ENCODE results near the gene ZC2HC1C. TPM values are rescaled to one million over a fixed set of nuclear protein-coding genes. Genes with fewer than 3 reads are reported as not detected.

The ZC2HC1C gene
- total and polyA plus RNA-seq, 2 of the 13 experiments (the other 11 are each of a cell fraction or from before 2014, with no cell fraction given), result 3.3 to 3.5 TPM

DNA sequence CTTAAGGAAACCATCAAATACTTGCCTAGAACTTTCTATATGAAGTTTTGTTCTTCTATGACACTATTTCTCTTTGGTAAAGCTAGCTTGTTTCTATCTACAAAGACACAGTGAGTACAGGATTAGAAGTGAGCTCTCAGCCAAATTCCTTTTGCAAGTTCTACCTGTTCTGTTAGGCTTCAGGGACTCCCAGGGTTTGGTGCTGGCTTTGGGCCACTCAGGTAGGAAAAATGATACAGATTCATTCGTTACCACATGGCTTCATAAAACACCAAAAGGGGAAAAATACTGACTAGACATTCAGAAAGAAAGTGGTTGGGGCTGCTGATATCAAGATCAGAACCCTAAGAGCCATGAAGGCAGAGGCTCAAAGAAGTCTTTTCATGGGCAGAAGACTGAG lies 13.8 kb downstream of the ZC2HC1C start:
- ChIA-PET CTCF (ENCODE audit: low intra/inter-chr PET ratio, low total read pairs) (no interaction called here), POLR2A (interaction anchor here (1.1 kb wide), 1 partner anchor 14 kb away, joined by 3 read pairs; the partner anchor contains the start of gene ZC2HC1C)
- H3K79me2 ChIP-seq (ENCODE audit: insufficient read depth, low read length), result no peaks in the 10 kb centered on the region
- no peak overlapping the region for H3K4me2 ChIP-seq (ENCODE audit: low read depth, low read length)
- H3K9ac ChIP-seq (ENCODE audit: insufficient read depth, low read depth, low read length), result no peak overlapping the region
- TF ChIP-seq ZSCAN30 (CRISPR knock-in tag; IDR thresholded peaks at IDR 0.05) (no peak), SRSF9 (IDR thresholded peaks at IDR 0.05; ENCODE audit: borderline replicate concordance, insufficient read depth, low read depth, low read length, poor library complexity, severe bottlenecking) (no peak), ARNT2 (CRISPR knock-in tag; IDR thresholded peaks at IDR 0.05; ENCODE audit: low read depth) (no peak), ZNF790 (CRISPR knock-in tag; IDR thresholded peaks at IDR 0.05; ENCODE audit: borderline replicate concordance) (no peak), CEBPG (CRISPR knock-in tag; IDR thresholded peaks at IDR 0.05) (no peak), MED1 (CRISPR knock-in tag; IDR thresholded peaks at IDR 0.05) (no peak), RFXAP (CRISPR knock-in tag; IDR thresholded peaks at IDR 0.05; ENCODE audit: borderline replicate concordance) (no peak), FOXK2 (IDR thresholded peaks at IDR 0.05) (no peak), NFKBIZ (CRISPR knock-in tag; IDR thresholded peaks at IDR 0.05) (no peak), LCORL (IDR thresholded peaks at IDR 0.05) (no peak), LCORL (CRISPR knock-in tag; IDR thresholded peaks at IDR 0.05) (no peak), SCMH1 (CRISPR knock-in tag; IDR thresholded peaks at IDR 0.05; ENCODE audit: borderline replicate concordance) (no peak)
- TF ChIP-seq, protein P1, sequence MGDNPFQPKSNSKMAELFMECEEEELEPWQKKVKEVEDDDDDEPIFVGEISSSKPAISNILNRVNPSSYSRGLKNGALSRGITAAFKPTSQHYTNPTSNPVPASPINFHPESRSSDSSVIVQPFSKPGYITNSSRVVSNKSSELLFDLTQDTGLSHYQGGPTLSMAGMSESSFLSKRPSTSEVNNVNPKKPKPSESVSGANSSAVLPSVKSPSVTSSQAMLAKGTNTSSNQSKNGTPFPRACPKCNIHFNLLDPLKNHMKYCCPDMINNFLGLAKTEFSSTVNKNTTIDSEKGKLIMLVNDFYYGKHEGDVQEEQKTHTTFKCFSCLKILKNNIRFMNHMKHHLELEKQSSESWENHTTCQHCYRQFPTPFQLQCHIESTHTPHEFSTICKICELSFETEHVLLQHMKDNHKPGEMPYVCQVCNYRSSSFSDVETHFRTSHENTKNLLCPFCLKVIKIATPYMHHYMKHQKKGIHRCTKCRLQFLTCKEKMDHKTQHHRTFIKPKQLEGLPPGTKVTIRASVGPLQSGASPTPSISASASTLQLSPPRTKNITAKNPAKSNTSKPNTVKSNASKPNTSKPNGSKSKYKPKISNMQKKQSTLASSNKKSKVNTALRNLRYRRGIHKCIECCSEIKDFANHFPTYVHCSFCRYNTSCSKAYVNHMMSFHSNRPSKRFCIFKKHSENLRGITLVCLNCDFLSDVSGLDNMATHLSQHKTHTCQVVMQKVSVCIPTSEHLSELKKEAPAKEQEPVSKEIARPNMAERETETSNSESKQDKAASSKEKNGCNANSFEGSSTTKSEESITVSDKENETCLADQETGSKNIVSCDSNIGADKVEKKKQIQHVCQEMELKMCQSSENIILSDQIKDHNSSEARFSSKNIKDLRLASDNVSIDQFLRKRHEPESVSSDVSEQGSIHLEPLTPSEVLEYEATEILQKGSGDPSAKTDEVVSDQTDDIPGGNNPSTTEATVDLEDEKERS (CRISPR knock-in tag; IDR thresholded peaks at IDR 0.05), result no peak
- TF ChIP-seq, protein P2, sequence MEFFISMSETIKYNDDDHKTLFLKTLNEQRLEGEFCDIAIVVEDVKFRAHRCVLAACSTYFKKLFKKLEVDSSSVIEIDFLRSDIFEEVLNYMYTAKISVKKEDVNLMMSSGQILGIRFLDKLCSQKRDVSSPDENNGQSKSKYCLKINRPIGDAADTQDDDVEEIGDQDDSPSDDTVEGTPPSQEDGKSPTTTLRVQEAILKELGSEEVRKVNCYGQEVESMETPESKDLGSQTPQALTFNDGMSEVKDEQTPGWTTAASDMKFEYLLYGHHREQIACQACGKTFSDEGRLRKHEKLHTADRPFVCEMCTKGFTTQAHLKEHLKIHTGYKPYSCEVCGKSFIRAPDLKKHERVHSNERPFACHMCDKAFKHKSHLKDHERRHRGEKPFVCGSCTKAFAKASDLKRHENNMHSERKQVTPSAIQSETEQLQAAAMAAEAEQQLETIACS (CRISPR knock-in tag; IDR thresholded peaks at IDR 0.05), result no peak
- TF ChIP-seq, protein P3, sequence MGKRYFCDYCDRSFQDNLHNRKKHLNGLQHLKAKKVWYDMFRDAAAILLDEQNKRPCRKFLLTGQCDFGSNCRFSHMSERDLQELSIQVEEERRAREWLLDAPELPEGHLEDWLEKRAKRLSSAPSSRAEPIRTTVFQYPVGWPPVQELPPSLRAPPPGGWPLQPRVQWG (CRISPR knock-in tag; IDR thresholded peaks at IDR 0.05; ENCODE audit: borderline replicate concordance, low read depth), result no peak
- TF ChIP-seq, protein P4, sequence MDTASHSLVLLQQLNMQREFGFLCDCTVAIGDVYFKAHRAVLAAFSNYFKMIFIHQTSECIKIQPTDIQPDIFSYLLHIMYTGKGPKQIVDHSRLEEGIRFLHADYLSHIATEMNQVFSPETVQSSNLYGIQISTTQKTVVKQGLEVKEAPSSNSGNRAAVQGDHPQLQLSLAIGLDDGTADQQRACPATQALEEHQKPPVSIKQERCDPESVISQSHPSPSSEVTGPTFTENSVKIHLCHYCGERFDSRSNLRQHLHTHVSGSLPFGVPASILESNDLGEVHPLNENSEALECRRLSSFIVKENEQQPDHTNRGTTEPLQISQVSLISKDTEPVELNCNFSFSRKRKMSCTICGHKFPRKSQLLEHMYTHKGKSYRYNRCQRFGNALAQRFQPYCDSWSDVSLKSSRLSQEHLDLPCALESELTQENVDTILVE (CRISPR knock-in tag; IDR thresholded peaks at IDR 0.05), result no peak
- H4K20me1 ChIP-seq (ENCODE audit: insufficient read depth, low read length), result no peaks in the 10 kb centered on the region
- DNase-seq (ENCODE audit: low spot score), result no peak
- BruUV-seq (replicated peaks), result no TSS peak
- H3K9me3 ChIP-seq (ENCODE audit: low read length), result no peaks in the 10 kb centered on the region
- H3K4me3 ChIP-seq (replicated peaks in 1 of 3; ENCODE audit: insufficient read depth in 1 of 3, low read depth in 2 of 3, low read length in 3 of 3), result no peak overlapping the region
- no peak for ATAC-seq
- in situ Hi-C loops (cut with HindIII; ENCODE audit: extremely low pct_ligation_motif_present, low pct_unique_long_range_greater_than_20kb) (no loop called here), intact Hi-C loops (cut with micrococcal nuclease; ENCODE audit: unreplicated experiment) (no loop called here)
- peaks cover 11 to 29% of the 10 kb centered on the region in 2 experiments for H3K36me3 ChIP-seq (replicated peaks in 1 of 2; ENCODE audit: control insufficient read depth in 1 of 2, insufficient read depth in 2 of 2, low read length in 2 of 2)
- H3K27me3 ChIP-seq (ENCODE audit: control insufficient read depth in 1 of 2, insufficient read depth in 2 of 2, low read length in 2 of 2), result no peaks in the 10 kb centered on the region
- H3K27ac ChIP-seq (ENCODE audit: extremely low read length, insufficient read depth, low read length), result no peak overlapping the region
- whole genome bisulfite sequencing (ENCODE audit: low lambda C conversion rate), result 100% methylated on average over 1 of the region's 1 CpG
- H3K4me1 ChIP-seq (ENCODE audit: insufficient read depth, low read length), result peaks cover 14% of the 10 kb centered on the region
- H2AFZ ChIP-seq (ENCODE audit: low read length), result no peak overlapping the region
- FAIRE-seq, result no peak
